Upper lobe of left lung (tissue), 6 donors: ENCODE data around the gene XPNPEP1. TPM values are rescaled to one million over a fixed set of nuclear protein-coding genes. Genes with fewer than 3 reads are reported as not detected.
A peak's percentile ranks its signal among the peaks of the same experiment; 100 is the strongest.

Experiments
- ATAC-seq, 2 donors: fragments of 200-7000 bp; cut with Tn5 transposase; one replicate each; pipeline ENCODE4 v1.9.1; 2022; ENCODE audit warnings: mild to moderate bottlenecking in 2 of 2, moderate library complexity in 2 of 2; ENCODE audit not compliant: low FRiP score in 2 of 2
- DNase-seq, 2 donors: peaks; one replicate each; pipeline ENCODE4 v3.0.0-alpha.2; 2019 to 2020
- H3K27ac ChIP-seq, 4 donors: fragments of 200-600 bp; sonication (generic); one replicate each; pipeline ENCODE4 v1.5.1; 2016 to 2019
- H3K27me3 ChIP-seq, 4 donors: fragments of 200-600 bp; sonication (generic); one replicate each; pipeline ENCODE4 v1.5.1; 2017 to 2019
- H3K36me3 ChIP-seq, 4 donors: fragments of 200-600 bp; sonication (generic); one replicate each; pipeline ENCODE4 v1.5.1; 2016 to 2019
- H3K4me1 ChIP-seq, 4 donors: fragments of 200-600 bp; sonication (generic); one replicate each; pipeline ENCODE4 v1.5.1; 2018 to 2019
- H3K4me3 ChIP-seq, 4 donors: fragments of 200-600 bp; sonication (generic); one replicate each; pipeline ENCODE4 v1.5.1; 2017 to 2019; ENCODE audit warnings: mild to moderate bottlenecking in 2 of 4, moderate library complexity in 1 of 4
- H3K9me3 ChIP-seq, 4 donors: fragments of 200-600 bp; sonication (generic); one replicate each; pipeline ENCODE4 v1.5.1; 2018 to 2019
- CTCF ChIP-seq, 6 experiments: fragments of 450-650 bp in 4 of 6; fragments of 200-600 bp in 2 of 6; sonication (generic) in 2 of 6; IDR thresholded peaks; one replicate each; pipeline ENCODE4 v1.5.1; 2016 to 2019; ENCODE audit warnings: antibody characterized with exemption in 6 of 6
- EP300 ChIP-seq, 4 donors: sonication (generic); formaldehyde crosslinking; IDR thresholded peaks; one replicate each; pipeline ENCODE4 v1.5.1; 2017; ENCODE audit warnings: antibody characterized with exemption in 4 of 4, control low read depth in 2 of 4
- POLR2A ChIP-seq, 4 donors: fragments of 450-650 bp; IDR thresholded peaks; one replicate each; pipeline ENCODE4 v1.5.1; 2016 to 2017; ENCODE audit warnings: antibody characterized with exemption in 4 of 4, mild to moderate bottlenecking in 2 of 4
- POLR2AphosphoS5 ChIP-seq, 2 donors: sonication (generic); formaldehyde crosslinking; IDR thresholded peaks; one replicate each; pipeline ENCODE4 v1.5.1; 2017; ENCODE audit warnings: antibody characterized with exemption in 2 of 2
- WGBS, 2 donors: methylation state at CpG; one replicate each; pipeline ENCODE4 v1.1.5; 2017 to 2018; 5-methylcytosine and 5-hydroxymethylcytosine counted together
- total RNA-seq, 6 donors: library from RNA; depleted of rRNA in 4 of 6; stranded (reverse); fragments of >200 nt in 4 of 6; gene quantifications; one replicate each; pipeline versions ENCODE4 v1.1.0 to v1.2.1, GENCODE V29; 2016 to 2021
- donor health status: DM: no; HTN: no; CAD: no; lungs with moderate emphysema.
- donor health status: DM: no; HTN: yes; CAD: no; lungs with severe emphysema.

XPNPEP1 gene
- total RNA-seq, 6 donors from 2014 or later = 40.6 to 132 (median 57.8) TPM

GRCh38 chr10:109892931-109893330 is 30.4 kb downstream of the XPNPEP1 start:
- no peak overlapping the region for H3K4me3 ChIP-seq
- DNase-seq (no peak), ATAC-seq (peak in 1 of 2 donors; percentile 52)
- no peaks in the 10 kb centered on the region for H3K9me3 ChIP-seq
- TF ChIP-seq POLR2AphosphoS5 (IDR thresholded peaks at IDR 0.05) (no peak), POLR2A (IDR thresholded peaks at IDR 0.05) (no peak), CTCF (IDR thresholded peaks at IDR 0.05) (no peak), EP300 (IDR thresholded peaks at IDR 0.05) (no peak)
- peaks cover 13 to 24% (median 20%) of the 10 kb centered on the region in 4 donors for H3K36me3 ChIP-seq
- no peaks in the 10 kb centered on the region for H3K27me3 ChIP-seq
- H3K27ac ChIP-seq = no peak overlapping the region
- peaks cover 18 to 38% (median 24%) of the 10 kb centered on the region in 4 donors for H3K4me1 ChIP-seq
- WGBS, 2 donors = 89 to 91% methylated on average over 9 of the region's 9 CpGs

DNA sequence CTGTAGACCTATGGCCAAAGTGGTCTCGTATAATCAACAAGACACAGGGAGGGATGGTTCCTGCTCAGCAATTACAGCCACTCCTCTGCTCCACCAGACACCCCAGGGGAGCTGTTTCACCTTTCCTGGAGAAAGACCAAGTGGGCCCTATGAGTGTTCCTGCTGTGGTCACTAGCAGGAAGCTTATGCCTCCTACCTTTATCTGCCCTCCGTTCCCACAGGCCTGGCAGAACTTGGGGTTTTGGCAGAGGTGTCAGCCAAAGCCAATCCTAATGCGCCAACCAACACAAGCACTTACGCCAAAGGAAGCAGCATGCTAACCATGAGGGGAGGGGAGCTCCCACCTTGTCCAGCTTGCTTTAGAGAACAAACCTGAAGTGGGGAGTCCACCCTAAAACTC is 31.2 kb downstream of the XPNPEP1 start:
- H3K27me3 ChIP-seq = no peaks in the 10 kb centered on the region
- DNase-seq (no peak), ATAC-seq (no peak)
- H3K36me3 ChIP-seq = peaks cover 17 to 32% (median 26%) of the 10 kb centered on the region in 4 donors
- WGBS, 2 donors = 72 to 79% methylated on average over 4 of the region's 4 CpGs
- TF ChIP-seq POLR2AphosphoS5 (IDR thresholded peaks at IDR 0.05) (no peak), CTCF (IDR thresholded peaks at IDR 0.05) (no peak), EP300 (IDR thresholded peaks at IDR 0.05) (no peak), POLR2A (IDR thresholded peaks at IDR 0.05) (no peak)
- no peak overlapping the region for H3K4me3 ChIP-seq
- no peaks in the 10 kb centered on the region for H3K9me3 ChIP-seq
- peaks cover 16 to 38% (median 24%) of the 10 kb centered on the region in 4 donors for H3K4me1 ChIP-seq
- no peak overlapping the region for H3K27ac ChIP-seq

- no peaks in the 10 kb centered on the region for H3K27me3 ChIP-seq
- ATAC-seq (no peak), DNase-seq (no peak)
- peaks cover 17 to 41% (median 28%) of the 10 kb centered on the region in 4 donors for H3K36me3 ChIP-seq
- no peak overlapping the region for H3K4me3 ChIP-seq
- no peak for TF ChIP-seq CTCF (IDR thresholded peaks at IDR 0.05)
- TF ChIP-seq POLR2A (IDR thresholded peaks at IDR 0.05) = no peak
- TF ChIP-seq EP300 (IDR thresholded peaks at IDR 0.05) = no peak
- no peak for TF ChIP-seq POLR2AphosphoS5 (IDR thresholded peaks at IDR 0.05)
- no peaks in the 10 kb centered on the region for H3K9me3 ChIP-seq
- H3K27ac ChIP-seq = no peak overlapping the region
- peaks cover 16 to 38% (median 22%) of the 10 kb centered on the region in 4 donors for H3K4me1 ChIP-seq
- WGBS, 2 donors = 98% methylated on average over 2 of the region's 2 CpGs
Observed at GRCh38 chr10:109891105-109891504, 32.2 kb downstream of the XPNPEP1 start.

DNA sequence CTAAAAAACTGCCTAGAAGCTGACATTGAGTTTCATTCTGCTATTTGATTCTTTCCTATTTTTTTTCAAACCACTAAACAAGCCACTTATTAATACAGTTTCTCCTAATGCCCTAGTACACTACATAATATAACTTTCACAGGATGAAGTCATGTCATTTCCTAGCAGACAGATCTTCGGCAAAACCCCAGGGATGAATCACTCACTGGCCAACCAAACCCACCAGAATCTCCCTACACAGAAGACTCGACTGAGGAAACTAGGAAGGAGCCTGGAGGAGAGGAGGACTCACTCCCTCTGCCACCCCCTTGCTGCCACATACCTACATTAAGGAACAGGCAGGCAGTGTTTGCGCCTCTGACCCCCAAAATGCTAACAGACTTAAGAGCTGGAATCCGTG is 33.4 kb downstream of the XPNPEP1 start:
- Histone ChIP-seq H3K27me3 (no peaks in the 10 kb centered on the region), H3K36me3 (peaks cover 17 to 53% (median 28%) of the 10 kb centered on the region in 4 donors), H3K4me1 (peaks cover 5 to 26% (median 10%) of the 10 kb centered on the region in 4 donors), H3K4me3 (no peak overlapping the region), H3K9me3 (no peaks in the 10 kb centered on the region), H3K27ac (no peak overlapping the region)
- DNase-seq = no peak
- ATAC-seq = peak in 1 of 2 donors; percentile 29
- WGBS, 2 donors = 66 to 79% methylated on average over 4 of the region's 4 CpGs
- no peak for TF ChIP-seq CTCF (IDR thresholded peaks at IDR 0.05)
- no peak for TF ChIP-seq EP300 (IDR thresholded peaks at IDR 0.05)
- TF ChIP-seq POLR2AphosphoS5 (IDR thresholded peaks at IDR 0.05) = no peak
- TF ChIP-seq POLR2A (IDR thresholded peaks at IDR 0.05) = no peak

GRCh38 chr10:109887776-109888175 is 35.5 kb downstream of the XPNPEP1 start:
- Histone ChIP-seq H3K27ac (no peak overlapping the region), H3K27me3 (no peaks in the 10 kb centered on the region), H3K4me1 (peaks cover 0 to 15% (median 8%) of the 10 kb centered on the region in 4 donors), H3K4me3 (no peak overlapping the region), H3K36me3 (peaks cover 17 to 64% (median 35%) of the 10 kb centered on the region in 4 donors), H3K9me3 (no peaks in the 10 kb centered on the region)
- WGBS, 2 donors = 78 to 86% methylated on average over 7 to 9 of the region's 9 CpGs
- ATAC-seq = no peak
- TF ChIP-seq POLR2A (IDR thresholded peaks at IDR 0.05) (no peak), POLR2AphosphoS5 (IDR thresholded peaks at IDR 0.05) (no peak), CTCF (IDR thresholded peaks at IDR 0.05) (no peak), EP300 (IDR thresholded peaks at IDR 0.05) (no peak)
- DNase-seq = no peak
